ENCODE data around the gene ADAP1.

ADAP1 gene

GRCh38 chr7:919114-919442 is 35.4 kb downstream of the ADAP1 start:
- Histone ChIP-seq H2AFZ (ENCODE audit: low read length) (no peak overlapping the region), H3K4me1 (ENCODE audit: insufficient read depth, low read length, severe bottlenecking) (peaks cover 11% of the 10 kb centered on the region), H4K20me1 (ENCODE audit: insufficient read depth, low read length) (no peaks in the 10 kb centered on the region), H3K4me3 (ENCODE audit: low read depth, low read length, poor library complexity, severe bottlenecking) (no peak overlapping the region), H3K9me3 (ENCODE audit: low read length) (no peaks in the 10 kb centered on the region), H3K4me2 (ENCODE audit: low read length) (no peak overlapping the region), H3K36me3 (ENCODE audit: insufficient read depth, low read length) (no peaks in the 10 kb centered on the region), H3F3A (ENCODE audit: insufficient read depth, low read length) (no peaks in the 10 kb centered on the region), H3K79me2 (ENCODE audit: insufficient read depth, low read length) (no peaks in the 10 kb centered on the region), H3K27ac (ENCODE audit: low read depth, low read length, poor library complexity, severe bottlenecking) (no peak overlapping the region), H3K9ac (ENCODE audit: low read length) (no peak overlapping the region), H3K9me2 (ENCODE audit: low read depth, low read length) (no peaks in the 10 kb centered on the region), H3K27me3 (ENCODE audit: insufficient read depth, low read length) (peaks cover 16% of the 10 kb centered on the region; the same call in 1 of the 2 replicates)
- TF ChIP-seq EZH2 (IDR thresholded peaks at IDR 0.05; ENCODE audit: borderline replicate concordance, low read length) (no peak), CTCF (IDR thresholded peaks at IDR 0.05; ENCODE audit: low read length) (no peak)

- Histone ChIP-seq H3K27ac (ENCODE audit: low read depth, low read length, poor library complexity, severe bottlenecking) (no peak overlapping the region), H3K4me1 (ENCODE audit: insufficient read depth, low read length, severe bottlenecking) (peaks cover 8% of the 10 kb centered on the region), H3K79me2 (ENCODE audit: insufficient read depth, low read length) (no peaks in the 10 kb centered on the region), H4K20me1 (ENCODE audit: insufficient read depth, low read length) (no peaks in the 10 kb centered on the region), H3K9me3 (ENCODE audit: low read length) (no peaks in the 10 kb centered on the region), H3K36me3 (ENCODE audit: insufficient read depth, low read length) (no peaks in the 10 kb centered on the region), H3K4me3 (ENCODE audit: low read depth, low read length, poor library complexity, severe bottlenecking) (no peak overlapping the region), H3F3A (ENCODE audit: insufficient read depth, low read length) (no peaks in the 10 kb centered on the region), H3K9me2 (ENCODE audit: low read depth, low read length) (no peaks in the 10 kb centered on the region), H2AFZ (ENCODE audit: low read length) (no peak overlapping the region), H3K9ac (ENCODE audit: low read length) (no peak overlapping the region), H3K27me3 (ENCODE audit: insufficient read depth, low read length) (peaks cover 16% of the 10 kb centered on the region; the same call in 1 of the 2 replicates), H3K4me2 (ENCODE audit: low read length) (no peak overlapping the region)
- no peak for TF ChIP-seq CTCF (IDR thresholded peaks at IDR 0.05; ENCODE audit: low read length)
- no peak for TF ChIP-seq EZH2 (IDR thresholded peaks at IDR 0.05; ENCODE audit: borderline replicate concordance, low read length)
Observed at GRCh38 chr7:918441-919113, 35.9 kb downstream of the ADAP1 start.

GRCh38 chr7:918118-918425 is 36.4 kb downstream of the ADAP1 start:
- no peak overlapping the region for H3K27ac ChIP-seq (ENCODE audit: low read depth, low read length, poor library complexity, severe bottlenecking)
- no peaks in the 10 kb centered on the region for H3K79me2 ChIP-seq (ENCODE audit: insufficient read depth, low read length)
- H3K27me3 ChIP-seq (ENCODE audit: insufficient read depth, low read length): peaks cover 16% of the 10 kb centered on the region; the same call in 1 of the 2 replicates
- no peak overlapping the region for H3K9ac ChIP-seq (ENCODE audit: low read length)
- no peaks in the 10 kb centered on the region for H3K9me2 ChIP-seq (ENCODE audit: low read depth, low read length)
- H4K20me1 ChIP-seq (ENCODE audit: insufficient read depth, low read length): no peaks in the 10 kb centered on the region
- H3K4me3 ChIP-seq (ENCODE audit: low read depth, low read length, poor library complexity, severe bottlenecking): no peak overlapping the region
- no peak overlapping the region for H3K4me2 ChIP-seq (ENCODE audit: low read length)
- H3K9me3 ChIP-seq (ENCODE audit: low read length): no peaks in the 10 kb centered on the region
- H3K4me1 ChIP-seq (ENCODE audit: insufficient read depth, low read length, severe bottlenecking): peaks cover 3% of the 10 kb centered on the region
- no peak for TF ChIP-seq EZH2 (IDR thresholded peaks at IDR 0.05; ENCODE audit: borderline replicate concordance, low read length)
- TF ChIP-seq CTCF (IDR thresholded peaks at IDR 0.05; ENCODE audit: low read length): no peak
- no peak overlapping the region for H2AFZ ChIP-seq (ENCODE audit: low read length)
- no peaks in the 10 kb centered on the region for H3K36me3 ChIP-seq (ENCODE audit: insufficient read depth, low read length)
- H3F3A ChIP-seq (ENCODE audit: insufficient read depth, low read length): no peaks in the 10 kb centered on the region
